Renal pelvis (tissue), 12 donors: ENCODE measurements around the gene ELFN1. TPM values are rescaled to one million over a fixed set of nuclear protein-coding genes. Genes with fewer than 3 reads are reported as not detected.

Source experiments
- DNase-seq: peaks from one replicate; pipeline ENCODE4 v3.0.0-alpha.2; 2013
- long read RNA-seq, 16 experiments: transcript quantifications; one replicate each; lab custom pipeline, GENCODE V29; 2026
- polyA plus RNA-seq, 3 donors: library from polyadenylated mRNA; unstranded; fragments of 120-200 nt; gene quantifications; one replicate each; pipeline ENCODE4 v1.2.1, GENCODE V29; 2013; ENCODE audit not compliant: insufficient read length in 3 of 3

The ELFN1 gene
- 10 to 100 TPM; 14.3 to 18.3 (median 18.1) TPM for polyA plus RNA-seq
- long read RNA-seq, donor 1, result 0 reads
- long read RNA-seq, donor 2, transcript ELFN1-202 (2 exons, 3,742 nt), result major isoform, 5 of 5 reads
- long read RNA-seq, donor 2, partial matches to known transcripts, result 0 of 5 reads
- long read RNA-seq, donor 2, other reads (novel, unspliced or antisense), result 0 of 5 reads
- long read RNA-seq, donor 3, partial matches to known transcripts, result 0 of 1 reads
- long read RNA-seq, donor 3, other reads (novel, unspliced or antisense), result 0 of 1 reads
- long read RNA-seq, donor 4, partial matches to known transcripts, result 0 of 1 reads
- long read RNA-seq, donor 4, other reads (novel, unspliced or antisense), result 0 of 1 reads
- long read RNA-seq, donor 5, partial matches to known transcripts, result 7 of 10 reads
- long read RNA-seq, donor 5, other reads (novel, unspliced or antisense), result 0 of 10 reads
- long read RNA-seq, donor 6, partial matches to known transcripts, result 0 of 3 reads
- long read RNA-seq, donor 6, other reads (novel, unspliced or antisense), result 0 of 3 reads
- long read RNA-seq, donor 7, partial matches to known transcripts, result 0 of 7 reads
- long read RNA-seq, donor 7, other reads (novel, unspliced or antisense), result 6 of 7 reads
- long read RNA-seq, donor 8, result 0 reads
- long read RNA-seq, donor 9, partial matches to known transcripts, result 0 of 3 reads
- long read RNA-seq, donor 9, other reads (novel, unspliced or antisense), result 0 of 3 reads
- long read RNA-seq, donor 10, partial matches to known transcripts, result 0 of 4 reads
- long read RNA-seq, donor 10, other reads (novel, unspliced or antisense), result 0 of 4 reads
- long read RNA-seq, donor 11, result 0 reads
- long read RNA-seq, donor 12, transcript ELFN1-202 (2 exons, 3,742 nt), result major isoform, 6 of 17 reads
- long read RNA-seq, donor 12, partial matches to known transcripts, result 0 of 17 reads
- long read RNA-seq, donor 12, other reads (novel, unspliced or antisense), result 11 of 17 reads
- long read RNA-seq, donor 13, partial matches to known transcripts, result 6 of 7 reads
- long read RNA-seq, donor 13, other reads (novel, unspliced or antisense), result 0 of 7 reads
- long read RNA-seq, donor 14, partial matches to known transcripts, result 6 of 8 reads
- long read RNA-seq, donor 14, other reads (novel, unspliced or antisense), result 0 of 8 reads
- long read RNA-seq, donor 15, partial matches to known transcripts, result 0 of 3 reads
- long read RNA-seq, donor 15, other reads (novel, unspliced or antisense), result 0 of 3 reads
- long read RNA-seq, donor 16, partial matches to known transcripts, result 0 of 2 reads
- long read RNA-seq, donor 16, other reads (novel, unspliced or antisense), result 0 of 2 reads

GRCh38 chr7:1669954-1670893 is at the start of gene ELFN1:
TSS of gene ELFN1 (plus strand) at chr7:1670277. CDS start at chr7:1744597, 74,320 bp downstream.
- peak; percentile 84 for DNase-seq

- DNase-seq, result no peak
Observed at GRCh38 chr7:1620835-1621234, 49.2 kb upstream of the ELFN1 start.

- DNase-seq, result no peak
Observed at GRCh38 chr7:1621718-1622117, 48.4 kb upstream of the ELFN1 start.

- DNase-seq, result no peak
Observed at GRCh38 chr7:1622441-1622840, 47.6 kb upstream of the ELFN1 start.

GRCh38 chr7:1623810-1624209 is 46.3 kb upstream of the ELFN1 start:
- DNase-seq, result no peak

GRCh38 chr7:1624999-1625927 is 44.8 kb upstream of the ELFN1 start:
- DNase-seq, result no peak

GRCh38 chr7:1626769-1627168 is 43.3 kb upstream of the ELFN1 start:
- DNase-seq, result no peak

GRCh38 chr7:1630700-1631336 is 39.3 kb upstream of the ELFN1 start:
- no peak for DNase-seq

GRCh38 chr7:1631678-1632077 is 38.4 kb upstream of the ELFN1 start:
- no peak for DNase-seq

- DNase-seq, result no peak
Observed at GRCh38 chr7:1632506-1632905, 37.6 kb upstream of the ELFN1 start.

- no peak for DNase-seq
Observed at GRCh38 chr7:1632916-1633785, 36.9 kb upstream of the ELFN1 start.

GRCh38 chr7:1635401-1635800 is 34.7 kb upstream of the ELFN1 start:
- no peak for DNase-seq

- no peak for DNase-seq
Observed at GRCh38 chr7:1637155-1637554, 32.9 kb upstream of the ELFN1 start.

- DNase-seq, result peak; percentile 90
Observed at GRCh38 chr7:1638215-1638661, 31.8 kb upstream of the ELFN1 start.

GRCh38 chr7:1639071-1639470 is 31.0 kb upstream of the ELFN1 start:
- no peak for DNase-seq

- no peak for DNase-seq
Observed at GRCh38 chr7:1639532-1640175, 30.4 kb upstream of the ELFN1 start.
